Ectodermal cell (in vitro differentiated cells): Measurements from ENCODE around the gene AMIGO3. TPM values are rescaled to one million over a fixed set of nuclear protein-coding genes. Genes with fewer than 3 reads are reported as not detected.
"Not testable (repeated sequence)": the region's sequence is repeated elsewhere in the genome, so short reads cannot be mapped to it uniquely, and the experiment has no call there.

Source experiments
- H3K27ac ChIP-seq: 2 replicates; pipeline ENCODE4 v1.7.0; 2013; ENCODE audit warnings: mild to moderate bottlenecking, low read depth, low read length; ENCODE audit not compliant: insufficient read depth, poor library complexity, severe bottlenecking
- H3K27me3 ChIP-seq: 2 replicates; pipeline ENCODE4 v1.7.0; 2013; ENCODE audit warnings: mild to moderate bottlenecking, low read length; ENCODE audit not compliant: insufficient read depth, control insufficient read depth, poor library complexity, severe bottlenecking
- H3K36me3 ChIP-seq: one replicate; pipeline ENCODE4 v1.7.0; 2013; ENCODE audit warnings: low read length; ENCODE audit not compliant: control insufficient read depth, insufficient read depth
- H3K4me1 ChIP-seq: one replicate; pipeline ENCODE4 v1.7.0; 2013; ENCODE audit warnings: low read length; ENCODE audit not compliant: control insufficient read depth, insufficient read depth
- H3K4me3 ChIP-seq: 2 replicates; pipeline ENCODE4 v1.7.0; 2013; ENCODE audit warnings: low read depth, low read length, control low read depth; ENCODE audit not compliant: insufficient read depth
- H3K9me3 ChIP-seq: 2 replicates; pipeline ENCODE4 v1.7.0; 2013; ENCODE audit warnings: mild to moderate bottlenecking, low read length, moderate library complexity; ENCODE audit not compliant: control insufficient read depth
- WGBS, 2 experiments: methylation state at CpG; one replicate each; pipeline ENCODE4 v1.1.7; 2013; ENCODE audit warnings: missing lambda C conversion rate in 2 of 2; 5-methylcytosine and 5-hydroxymethylcytosine counted together
- polyA plus RNA-seq, 4 experiments: library from polyadenylated mRNA; stranded (reverse); fragments of 50-300 nt; gene quantifications; one replicate each; pipeline ENCODE4 v1.2.3, GENCODE V29; 2013

The AMIGO3 gene, protein sequence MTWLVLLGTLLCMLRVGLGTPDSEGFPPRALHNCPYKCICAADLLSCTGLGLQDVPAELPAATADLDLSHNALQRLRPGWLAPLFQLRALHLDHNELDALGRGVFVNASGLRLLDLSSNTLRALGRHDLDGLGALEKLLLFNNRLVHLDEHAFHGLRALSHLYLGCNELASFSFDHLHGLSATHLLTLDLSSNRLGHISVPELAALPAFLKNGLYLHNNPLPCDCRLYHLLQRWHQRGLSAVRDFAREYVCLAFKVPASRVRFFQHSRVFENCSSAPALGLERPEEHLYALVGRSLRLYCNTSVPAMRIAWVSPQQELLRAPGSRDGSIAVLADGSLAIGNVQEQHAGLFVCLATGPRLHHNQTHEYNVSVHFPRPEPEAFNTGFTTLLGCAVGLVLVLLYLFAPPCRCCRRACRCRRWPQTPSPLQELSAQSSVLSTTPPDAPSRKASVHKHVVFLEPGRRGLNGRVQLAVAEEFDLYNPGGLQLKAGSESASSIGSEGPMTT
- polyA plus RNA-seq (2013, experiment 1 of 4) = 2.7 TPM
- 2.6 TPM for polyA plus RNA-seq (2013, experiment 2 of 4)
- 3.0 TPM for polyA plus RNA-seq (2013, experiment 3 of 4)
- 3.1 TPM for polyA plus RNA-seq (2013, experiment 4 of 4)

DNA sequence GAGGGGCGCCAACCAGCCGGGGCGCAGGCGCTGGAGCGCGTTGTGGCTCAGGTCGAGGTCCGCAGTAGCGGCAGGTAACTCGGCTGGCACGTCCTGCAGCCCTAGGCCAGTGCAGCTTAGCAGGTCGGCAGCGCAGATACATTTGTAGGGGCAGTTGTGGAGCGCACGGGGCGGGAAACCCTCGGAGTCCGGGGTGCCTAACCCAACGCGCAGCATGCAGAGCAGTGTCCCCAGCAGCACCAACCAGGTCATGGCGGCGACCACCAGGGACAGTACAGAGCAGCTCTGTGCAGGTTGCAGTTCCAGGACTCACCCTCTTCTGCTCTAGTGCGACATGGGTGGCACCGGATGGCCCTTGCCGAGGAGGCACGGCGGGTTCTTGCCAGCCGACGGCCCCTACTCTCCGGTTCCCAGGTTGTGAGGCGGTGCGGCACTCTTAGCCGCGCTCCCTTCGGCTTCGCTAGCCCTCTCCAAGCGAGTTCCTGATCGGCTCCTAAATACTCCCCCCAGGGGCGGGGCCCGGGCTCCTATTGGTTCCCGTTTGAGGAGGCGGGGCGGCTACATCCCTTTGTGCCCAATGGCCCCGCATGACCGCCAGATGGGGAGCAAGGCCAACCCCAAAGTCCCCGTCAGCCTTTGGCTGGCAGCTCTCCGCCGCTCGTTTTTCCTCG lies at the start of gene AMIGO3:
Gene AMIGO3, minus strand, starts transcription at position 471 of the 671 bp plus-strand sequence. Its CDS starts 219 bp downstream, at position 252.
- 6 to 7% methylated on average over 50 of the region's 50 CpGs for WGBS, 2 experiments
- Histone ChIP-seq H3K9me3 (no peaks in the 10 kb centered on the region), H3K4me1 (peaks cover 6% of the 10 kb centered on the region), H3K27me3 (no peaks in the 10 kb centered on the region), H3K36me3 (no peaks in the 10 kb centered on the region), H3K27ac (peak within 1 kb of the TSS; percentile 48), H3K4me3 (peak within 1 kb of the TSS; percentile 54)

DNA sequence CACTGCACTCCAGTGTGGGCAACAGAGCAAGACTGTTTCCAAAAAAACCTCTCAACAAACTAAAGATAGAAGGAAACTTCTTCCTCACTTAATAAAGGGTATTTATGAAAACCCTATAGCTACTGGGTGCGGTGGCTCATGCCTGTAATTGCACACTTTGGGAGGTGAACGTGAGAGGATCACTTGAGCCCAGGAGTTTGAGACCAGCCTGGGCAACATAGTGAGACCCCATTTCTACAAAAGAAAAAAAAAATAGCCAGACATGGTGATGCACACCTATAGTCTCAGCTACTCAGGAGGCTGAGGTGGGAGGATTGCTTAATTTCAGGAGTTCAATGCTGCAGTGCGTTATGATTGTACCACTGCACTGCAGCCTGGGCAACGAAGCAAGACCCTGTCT lies 44.5 kb upstream of the AMIGO3 start:
- Histone ChIP-seq H3K27ac (no peak overlapping the region), H3K36me3 (no peaks in the 10 kb centered on the region), H3K27me3 (no peaks in the 10 kb centered on the region), H3K9me3 (no peaks in the 10 kb centered on the region), H3K4me1 (no peaks in the 10 kb centered on the region), H3K4me3 (no peak overlapping the region)
- WGBS, 2 experiments = 98 to 99% methylated on average over 3 of the region's 4 CpGs

- H3K4me1 ChIP-seq = no peaks in the 10 kb centered on the region
- H3K36me3 ChIP-seq = no peaks in the 10 kb centered on the region
- WGBS, 2 experiments = 92 to 95% methylated on average over 3 of the region's 3 CpGs
- no peak overlapping the region for H3K4me3 ChIP-seq
- H3K27ac ChIP-seq = no peak overlapping the region
- no peaks in the 10 kb centered on the region for H3K27me3 ChIP-seq
- no peaks in the 10 kb centered on the region for H3K9me3 ChIP-seq
Observed at GRCh38 chr3:49761661-49762060, 42.2 kb upstream of the AMIGO3 start.

GRCh38 chr3:49759226-49759625 lies 39.7 kb upstream of the AMIGO3 start:
- no peaks in the 10 kb centered on the region for H3K4me1 ChIP-seq
- H3K36me3 ChIP-seq = no peaks in the 10 kb centered on the region
- H3K27me3 ChIP-seq = no peaks in the 10 kb centered on the region
- 83 to 100% methylated on average over 1 of the region's 1 CpG for WGBS, 2 experiments
- no peak overlapping the region for H3K27ac ChIP-seq
- no peaks in the 10 kb centered on the region for H3K9me3 ChIP-seq
- H3K4me3 ChIP-seq = no peak overlapping the region

DNA sequence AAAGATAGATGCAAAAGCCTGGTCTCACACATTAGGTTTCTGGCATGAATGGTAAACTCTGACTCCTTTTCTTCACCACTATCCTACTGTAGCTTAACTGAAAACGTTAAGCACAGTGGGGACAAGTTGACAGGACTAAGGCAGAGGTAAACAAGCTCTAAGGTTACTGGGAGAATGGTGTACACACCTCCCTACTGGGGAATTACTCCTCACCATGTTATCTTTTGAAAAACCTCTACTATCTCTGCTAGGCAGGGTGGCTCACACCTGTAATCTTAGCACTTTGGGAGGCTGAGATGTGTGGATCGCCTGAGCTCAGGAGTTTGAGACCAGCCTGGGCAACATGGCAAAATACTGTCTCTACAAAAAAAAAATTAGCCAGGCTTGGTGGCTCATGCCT lies 37.7 kb upstream of the AMIGO3 start:
- no peak overlapping the region for H3K27ac ChIP-seq
- 75 to 92% methylated on average over 2 of the region's 2 CpGs for WGBS, 2 experiments
- H3K4me1 ChIP-seq = no peaks in the 10 kb centered on the region
- H3K36me3 ChIP-seq = no peaks in the 10 kb centered on the region
- no peaks in the 10 kb centered on the region for H3K27me3 ChIP-seq
- H3K9me3 ChIP-seq = no peaks in the 10 kb centered on the region
- no peak overlapping the region for H3K4me3 ChIP-seq

- 65 to 68% methylated on average over 1 of the region's 1 CpG for WGBS, 2 experiments
- H3K4me1 ChIP-seq = no peaks in the 10 kb centered on the region
- no peak overlapping the region for H3K4me3 ChIP-seq
- no peaks in the 10 kb centered on the region for H3K36me3 ChIP-seq
- no peaks in the 10 kb centered on the region for H3K9me3 ChIP-seq
- no peaks in the 10 kb centered on the region for H3K27me3 ChIP-seq
- H3K27ac ChIP-seq = no peak overlapping the region
Observed at GRCh38 chr3:49756036-49756435, 36.6 kb upstream of the AMIGO3 start.

GRCh38 chr3:49754536-49754935 lies 35.1 kb upstream of the AMIGO3 start:
- Histone ChIP-seq H3K4me1 (no peaks in the 10 kb centered on the region), H3K9me3 (no peaks in the 10 kb centered on the region), H3K27me3 (no peaks in the 10 kb centered on the region), H3K36me3 (no peaks in the 10 kb centered on the region), H3K27ac (no peak overlapping the region), H3K4me3 (no peak overlapping the region)
- whole genome bisulfite sequencing, 2 experiments = 96 to 100% methylated on average over 1 of the region's 1 CpG

- Histone ChIP-seq H3K27ac (no peak overlapping the region), H3K4me3 (no peak overlapping the region), H3K36me3 (no peaks in the 10 kb centered on the region), H3K9me3 (no peaks in the 10 kb centered on the region), H3K4me1 (no peaks in the 10 kb centered on the region), H3K27me3 (no peaks in the 10 kb centered on the region)
- 93 to 97% methylated on average over 4 of the region's 4 CpGs for WGBS, 2 experiments
Observed at GRCh38 chr3:49751501-49751900, 32.0 kb upstream of the AMIGO3 start.

DNA sequence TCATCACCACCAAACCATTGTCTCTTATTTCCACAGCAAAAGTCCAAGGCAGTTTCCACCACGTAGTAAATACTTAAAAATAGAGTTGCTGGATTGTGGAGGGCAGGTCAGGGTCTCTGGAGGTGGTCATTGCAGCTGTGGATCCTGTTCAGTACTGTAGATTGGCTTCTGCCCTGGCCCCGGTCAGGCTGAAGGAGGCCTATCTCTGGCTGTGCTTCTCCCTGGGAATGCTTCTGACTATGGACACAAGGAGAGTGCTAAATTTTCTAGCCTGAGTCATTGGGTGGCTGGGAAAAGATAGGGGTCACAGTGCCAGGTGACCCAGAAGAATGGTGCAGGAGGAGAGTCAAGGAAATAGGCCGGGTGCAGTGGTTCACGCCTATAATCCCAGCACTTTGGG lies 30.6 kb upstream of the AMIGO3 start:
- no peaks in the 10 kb centered on the region for H3K9me3 ChIP-seq
- no peak overlapping the region for H3K4me3 ChIP-seq
- WGBS, 2 experiments = 97 to 98% methylated on average over 4 of the region's 4 CpGs
- no peaks in the 10 kb centered on the region for H3K27me3 ChIP-seq
- H3K4me1 ChIP-seq = no peaks in the 10 kb centered on the region
- no peak overlapping the region for H3K27ac ChIP-seq
- no peaks in the 10 kb centered on the region for H3K36me3 ChIP-seq

GRCh38 chr3:49748874-49749273 lies 29.4 kb upstream of the AMIGO3 start:
- 90 to 91% methylated on average over 5 of the region's 5 CpGs for WGBS, 2 experiments
- H3K4me3 ChIP-seq, H3K27me3 ChIP-seq, H3K27ac ChIP-seq, H3K9me3 ChIP-seq, H3K36me3 ChIP-seq, H3K4me1 ChIP-seq: not testable (repeated sequence)
